HepG2 (cell line): Measurements from ENCODE around the gene ZNF138. TPM values are rescaled to one million over a fixed set of nuclear protein-coding genes. Genes with fewer than 3 reads are reported as not detected.

Source experiments
- ATAC-seq: fragments of 200-7000 bp; cut with Tn5 transposase; 3 replicates; pipeline ENCODE4 v1.9.1; 2020; ENCODE audit warnings: mild to moderate bottlenecking, moderate library complexity
- BruUV-seq: library from RNA; stranded (reverse); fragments of 400-500 nt; replicated peaks from 2 replicates; lab custom pipeline; 2021; lab: Mats Ljungman, UMichigan
- CTCF ChIA-PET: fragments of 300-600 bp; formaldehyde crosslinking; extraction: SDS; loops from one replicate; lab custom pipeline; 2021; ENCODE audit warnings: low total read pairs, inconsistent platforms, low intra/inter-chr PET ratio; lab: Yijun Ruan, JAX
- POLR2A ChIA-PET: fragments of 350-600 bp; sonication (Branson Sonifier 250); formaldehyde crosslinking; loops from one replicate; lab custom pipeline; 2020; ENCODE audit warnings: antibody characterized with exemption, inconsistent platforms; lab: Yijun Ruan, JAX
- DNase-seq: peaks from one replicate; pipeline ENCODE4 v3.0.0-alpha.2; 2015; ENCODE audit warnings: low spot score
- FAIRE-seq: peaks from 3 replicates; lab custom pipeline; 2011; peaks lifted over from hg19 to GRCh38; lab: Jason Lieb, UNC
- H2AFZ ChIP-seq: one replicate; pipeline ENCODE4 v1.6.1; 2011; ENCODE audit warnings: low read length, inconsistent platforms
- H3K27ac ChIP-seq: fragments of 300-600 bp; 3 replicates; pipeline ENCODE4 v1.8.0; 2011; ENCODE audit warnings: mixed run types, mild to moderate bottlenecking, mixed read lengths, low read length, inconsistent platforms; ENCODE audit not compliant: insufficient read depth; ENCODE audit errors: extremely low read length
- H3K27me3 ChIP-seq, 2 experiments: fragments of 200-600 bp in 1 of 2; 2 replicates in 1 of 2; 3 replicates in 1 of 2; pipeline versions ENCODE4 v1.6.0 to v1.8.0; 2011; ENCODE audit warnings: low read length in 2 of 2, mild to moderate bottlenecking in 2 of 2, moderate library complexity in 2 of 2, inconsistent platforms in 1 of 2; ENCODE audit not compliant: insufficient read depth in 2 of 2, control insufficient read depth in 1 of 2
- H3K36me3 ChIP-seq, 2 experiments: fragments of 200-600 bp in 1 of 2; replicated peaks in 1 of 2; 2 replicates in 1 of 2; 3 replicates in 1 of 2; pipeline versions ENCODE4 v1.5.1 to v1.8.0; 2011; ENCODE audit warnings: low read length in 2 of 2, inconsistent platforms in 1 of 2; ENCODE audit not compliant: insufficient read depth in 2 of 2, control insufficient read depth in 1 of 2
- H3K4me1 ChIP-seq: 2 replicates; pipeline ENCODE4 v1.5.1; 2012; ENCODE audit warnings: low read length, inconsistent platforms; ENCODE audit not compliant: insufficient read depth
- H3K4me2 ChIP-seq: 2 replicates; pipeline ENCODE4 v1.6.0; 2011; ENCODE audit warnings: low read depth, low read length, inconsistent platforms
- H3K4me3 ChIP-seq, 3 experiments: fragments of 200-600 bp in 1 of 3; sonication (generic), shearing (Covaris generic) in 1 of 3; replicated peaks in 1 of 3; 2 replicates each; pipeline ENCODE4 v1.5.1; 2011 to 2016; ENCODE audit warnings: low read length in 3 of 3, inconsistent platforms in 2 of 3, low read depth in 2 of 3, mild to moderate bottlenecking in 2 of 3, control low read depth in 1 of 3, mixed read lengths in 1 of 3; ENCODE audit not compliant: insufficient read depth in 1 of 3
- H3K79me2 ChIP-seq: one replicate; pipeline ENCODE4 v1.6.1; 2011; ENCODE audit warnings: low read length, inconsistent platforms; ENCODE audit not compliant: insufficient read depth
- H3K9ac ChIP-seq: 2 replicates; pipeline ENCODE4 v1.6.0; 2011; ENCODE audit warnings: mild to moderate bottlenecking, low read depth, low read length, inconsistent platforms; ENCODE audit not compliant: insufficient read depth
- H3K9me3 ChIP-seq: 2 replicates; pipeline ENCODE4 v1.5.1; 2012; ENCODE audit warnings: mild to moderate bottlenecking, low read length
- H4K20me1 ChIP-seq: 2 replicates; pipeline ENCODE4 v1.6.0; 2011; ENCODE audit warnings: inconsistent platforms, mild to moderate bottlenecking, low read length, moderate library complexity; ENCODE audit not compliant: insufficient read depth
- AGO1 ChIP-seq: fragments of 200-400 bp; formaldehyde crosslinking; IDR thresholded peaks from 2 replicates; pipeline ENCODE4 v1.6.1; 2017; ENCODE audit warnings: mild to moderate bottlenecking, low read depth, low read length, moderate library complexity; ENCODE audit not compliant: poor library complexity, severe bottlenecking
- CREB1 ChIP-seq, 2 experiments: fragments of 450-650 bp in 1 of 2; IDR thresholded peaks; 2 replicates each; pipeline ENCODE4 v1.6.1; 2016 to 2017; ENCODE audit warnings: control low read depth in 1 of 2, mild to moderate bottlenecking in 1 of 2, missing compliant biosample characterization in 1 of 2, missing genetic modification characterization in 1 of 2
- TEF ChIP-seq: sonication (generic); formaldehyde crosslinking; IDR thresholded peaks from 2 replicates; pipeline ENCODE4 v1.5.0; 2020; ENCODE audit warnings: missing genetic modification reagents
- ZNF598 ChIP-seq: sonication (generic); formaldehyde crosslinking; IDR thresholded peaks from 2 replicates; pipeline ENCODE4 v1.5.1; 2020; ENCODE audit warnings: mild to moderate bottlenecking, missing genetic modification reagents, borderline replicate concordance
- ZNF724P ChIP-seq: sonication (generic); formaldehyde crosslinking; IDR thresholded peaks from 2 replicates; pipeline ENCODE4 v1.8.0; 2022; ENCODE audit warnings: missing genetic modification reagents, borderline replicate concordance
- ZNF839 ChIP-seq: sonication (generic); formaldehyde crosslinking; IDR thresholded peaks from 2 replicates; pipeline ENCODE4 v1.4.0; 2020; ENCODE audit warnings: missing genetic modification reagents, mild to moderate bottlenecking, borderline replicate concordance
- ZNF850 ChIP-seq: sonication (generic); formaldehyde crosslinking; conservative IDR thresholded peaks from 2 replicates; pipeline ENCODE4 v1.9.0; 2021; ENCODE audit warnings: mild to moderate bottlenecking, missing genetic modification reagents
- WGBS: methylation state at CpG from one replicate; pipeline ENCODE4 v1.1.6; 2017; ENCODE audit warnings: low lambda C conversion rate; 5-methylcytosine and 5-hydroxymethylcytosine counted together
- in situ Hi-C: cut with HindIII; loops from 2 replicates; pipeline ENCODE4 v1.10.0; 2017; ENCODE audit warnings: low pct_unique_long_range_greater_than_20kb; ENCODE audit not compliant: extremely low pct_ligation_motif_present
- intact Hi-C: fragments of 100-400 bp; cut with micrococcal nuclease; formaldehyde crosslinking; loops from one replicate; pipeline ENCODE4 v1.10.0; 2022; ENCODE audit not compliant: unreplicated experiment
- polyA plus RNA-seq, 8 experiments: library from polyadenylated mRNA; depleted of rRNA in 3 of 8; stranded (reverse) in 7 of 8; unstranded in 1 of 8; fragments of >200 nt; fragmentation: Illumina TruSeq in 4 of 8; extraction: Trizol in 4 of 8; gene quantifications; 2 replicates each; pipeline versions ENCODE4 v1.2.1 to v1.2.3, GENCODE V29; 2011 to 2016; ENCODE audit warnings: low read depth in 4 of 8, missing spikeins in 1 of 8, mixed read lengths in 1 of 8; ENCODE audit not compliant: insufficient read depth in 1 of 8
- total RNA-seq, 5 experiments: library from RNA; depleted of rRNA; stranded (reverse); fragments of >200 nt; fragmentation: Illumina TruSeq; extraction: Trizol; gene quantifications; 2 replicates each; pipeline ENCODE4 v1.2.3, GENCODE V29; 2016; ENCODE audit warnings: low read depth in 1 of 5
- TF ChIP-seq, protein P1 (sequence below): sonication (generic); formaldehyde crosslinking; conservative IDR thresholded peaks from 2 replicates; pipeline ENCODE4 v1.4.0; 2020; ENCODE audit warnings: mild to moderate bottlenecking, missing genetic modification reagents, moderate library complexity
- TF ChIP-seq, protein P2 (sequence below): sonication (generic); formaldehyde crosslinking; IDR thresholded peaks from 2 replicates; pipeline ENCODE4 v1.8.1; 2023; ENCODE audit warnings: mild to moderate bottlenecking, inconsistent platforms, moderate library complexity, missing genetic modification reagents, borderline replicate concordance

ZNF138 gene
- total and polyA plus RNA-seq, 2 of the 13 experiments (the other 11 are each of a cell fraction or from before 2014, with no cell fraction given), result 2.7 to 5.8 TPM

DNA sequence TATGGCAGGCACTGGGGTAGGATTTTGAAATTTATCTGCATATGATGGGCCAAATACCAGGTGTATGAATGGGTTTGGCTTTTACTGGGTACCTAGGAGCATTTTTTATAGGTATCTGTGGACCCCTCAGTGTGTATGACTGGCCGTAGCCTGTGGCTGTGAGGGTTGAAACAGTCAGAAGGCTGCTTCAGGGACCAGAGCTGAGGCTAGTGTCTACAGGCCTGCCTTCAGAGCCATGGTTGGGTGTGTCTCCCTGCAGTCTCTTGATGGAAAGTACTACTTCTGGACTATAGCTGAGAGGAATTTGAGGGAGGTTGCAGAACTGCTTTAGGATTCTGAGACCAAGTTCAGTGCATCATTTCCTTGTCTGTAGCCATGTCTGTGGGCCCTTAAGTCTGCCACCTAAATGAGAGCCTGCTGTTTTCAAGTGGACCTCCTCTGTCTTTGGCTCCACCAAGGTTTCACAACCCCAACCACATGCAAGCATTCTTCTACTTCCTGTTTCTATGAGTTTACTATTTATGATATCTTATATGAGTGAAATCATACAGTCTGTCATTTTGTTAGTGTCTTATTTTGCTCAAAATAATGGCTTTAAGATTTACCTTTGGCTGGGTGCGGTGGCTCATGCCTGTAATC lies 19.9 kb upstream of the ZNF138 start:
- in situ Hi-C loops (no loop called here), intact Hi-C loops (no loop called here)
- no TSS peak for BruUV-seq
- DNase-seq (no peak), ATAC-seq (no peak), FAIRE-seq (no peak)
- H3K36me3 ChIP-seq, result no peaks in the 10 kb centered on the region
- no peaks in the 10 kb centered on the region for H4K20me1 ChIP-seq
- CTCF ChIA-PET, result no interaction called here
- no peak overlapping the region for H2AFZ ChIP-seq
- no peak for TF ChIP-seq CREB1 (IDR thresholded peaks at IDR 0.05)
- no peak for TF ChIP-seq CREB1 (CRISPR knock-in tag; IDR thresholded peaks at IDR 0.05)
- 4% methylated on average over 1 of the region's 2 CpGs for WGBS
- H3K27ac ChIP-seq, result no peak overlapping the region
- POLR2A ChIA-PET, result no interaction called here
- H3K4me2 ChIP-seq, result no peak overlapping the region
- H3K4me3 ChIP-seq, result no peak overlapping the region
- H3K9ac ChIP-seq, result no peak overlapping the region
- no peaks in the 10 kb centered on the region for H3K9me3 ChIP-seq
- H3K4me1 ChIP-seq, result no peaks in the 10 kb centered on the region
- H3K27me3 ChIP-seq, result no peaks in the 10 kb centered on the region; a peak in 1 of 5 replicates
- H3K79me2 ChIP-seq, result no peaks in the 10 kb centered on the region

- no peaks in the 10 kb centered on the region for H3K4me1 ChIP-seq
- H3K9me3 ChIP-seq, result no peaks in the 10 kb centered on the region
- CTCF ChIA-PET, result no interaction called here
- H3K9ac ChIP-seq, result no peak overlapping the region
- no peak overlapping the region for H3K27ac ChIP-seq
- no peaks in the 10 kb centered on the region for H4K20me1 ChIP-seq
- no peak overlapping the region for H2AFZ ChIP-seq
- ATAC-seq, result no peak
- 35% methylated on average over 3 of the region's 3 CpGs for WGBS
- intact Hi-C loops (no loop called here), in situ Hi-C loops (no loop called here)
- H3K27me3 ChIP-seq, result no peaks in the 10 kb centered on the region; a peak in 1 of 5 replicates
- FAIRE-seq, result no peak
- H3K79me2 ChIP-seq, result no peaks in the 10 kb centered on the region
- H3K4me3 ChIP-seq, result no peak overlapping the region
- DNase-seq, result no peak
- no peak overlapping the region for H3K4me2 ChIP-seq
- POLR2A ChIA-PET, result no interaction called here
- H3K36me3 ChIP-seq, result no peaks in the 10 kb centered on the region
- BruUV-seq, result no TSS peak
- TF ChIP-seq ZNF850 (CRISPR knock-in tag) (no peak), TEF (no peak), ZNF724P (CRISPR knock-in tag) (no peak), ZNF598 (CRISPR knock-in tag) (no peak), ZNF839 (no peak), AGO1 (no peak)
- TF ChIP-seq, protein P1, sequence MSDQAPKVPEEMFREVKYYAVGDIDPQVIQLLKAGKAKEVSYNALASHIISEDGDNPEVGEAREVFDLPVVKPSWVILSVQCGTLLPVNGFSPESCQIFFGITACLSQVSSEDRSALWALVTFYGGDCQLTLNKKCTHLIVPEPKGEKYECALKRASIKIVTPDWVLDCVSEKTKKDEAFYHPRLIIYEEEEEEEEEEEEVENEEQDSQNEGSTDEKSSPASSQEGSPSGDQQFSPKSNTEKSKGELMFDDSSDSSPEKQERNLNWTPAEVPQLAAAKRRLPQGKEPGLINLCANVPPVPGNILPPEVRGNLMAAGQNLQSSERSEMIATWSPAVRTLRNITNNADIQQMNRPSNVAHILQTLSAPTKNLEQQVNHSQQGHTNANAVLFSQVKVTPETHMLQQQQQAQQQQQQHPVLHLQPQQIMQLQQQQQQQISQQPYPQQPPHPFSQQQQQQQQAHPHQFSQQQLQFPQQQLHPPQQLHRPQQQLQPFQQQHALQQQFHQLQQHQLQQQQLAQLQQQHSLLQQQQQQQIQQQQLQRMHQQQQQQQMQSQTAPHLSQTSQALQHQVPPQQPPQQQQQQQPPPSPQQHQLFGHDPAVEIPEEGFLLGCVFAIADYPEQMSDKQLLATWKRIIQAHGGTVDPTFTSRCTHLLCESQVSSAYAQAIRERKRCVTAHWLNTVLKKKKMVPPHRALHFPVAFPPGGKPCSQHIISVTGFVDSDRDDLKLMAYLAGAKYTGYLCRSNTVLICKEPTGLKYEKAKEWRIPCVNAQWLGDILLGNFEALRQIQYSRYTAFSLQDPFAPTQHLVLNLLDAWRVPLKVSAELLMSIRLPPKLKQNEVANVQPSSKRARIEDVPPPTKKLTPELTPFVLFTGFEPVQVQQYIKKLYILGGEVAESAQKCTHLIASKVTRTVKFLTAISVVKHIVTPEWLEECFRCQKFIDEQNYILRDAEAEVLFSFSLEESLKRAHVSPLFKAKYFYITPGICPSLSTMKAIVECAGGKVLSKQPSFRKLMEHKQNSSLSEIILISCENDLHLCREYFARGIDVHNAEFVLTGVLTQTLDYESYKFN (CRISPR knock-in tag), result no peak
- TF ChIP-seq, protein P2, sequence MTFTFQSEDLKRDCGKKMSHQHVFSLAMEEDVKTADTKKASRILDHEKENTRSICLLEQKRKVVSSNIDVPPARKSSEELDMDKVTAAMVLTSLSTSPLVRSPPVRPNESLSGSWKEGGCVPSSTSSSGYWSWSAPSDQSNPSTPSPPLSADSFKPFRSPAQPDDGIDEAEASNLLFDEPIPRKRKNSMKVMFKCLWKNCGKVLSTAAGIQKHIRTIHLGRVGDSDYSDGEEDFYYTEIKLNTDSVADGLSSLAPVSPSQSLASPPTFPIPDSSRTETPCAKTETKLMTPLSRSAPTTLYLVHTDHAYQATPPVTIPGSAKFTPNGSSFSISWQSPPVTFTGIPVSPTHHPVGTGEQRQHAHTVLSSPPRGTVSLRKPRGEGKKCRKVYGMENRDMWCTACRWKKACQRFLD (CRISPR knock-in tag), result no peak
Measured at GRCh38 chr7:64775289-64775688, 18.9 kb upstream of the ZNF138 start.
